NCI-H187 treated with DMSO at 0.1 percent for 48 hours (cell line): ENCODE data around the gene SDF4.

Experiments used
- DNase-seq: peaks from one replicate; lab custom pipeline; 2025; lab: John Stamatoyannopoulos, UW

SDF4 gene

DNA sequence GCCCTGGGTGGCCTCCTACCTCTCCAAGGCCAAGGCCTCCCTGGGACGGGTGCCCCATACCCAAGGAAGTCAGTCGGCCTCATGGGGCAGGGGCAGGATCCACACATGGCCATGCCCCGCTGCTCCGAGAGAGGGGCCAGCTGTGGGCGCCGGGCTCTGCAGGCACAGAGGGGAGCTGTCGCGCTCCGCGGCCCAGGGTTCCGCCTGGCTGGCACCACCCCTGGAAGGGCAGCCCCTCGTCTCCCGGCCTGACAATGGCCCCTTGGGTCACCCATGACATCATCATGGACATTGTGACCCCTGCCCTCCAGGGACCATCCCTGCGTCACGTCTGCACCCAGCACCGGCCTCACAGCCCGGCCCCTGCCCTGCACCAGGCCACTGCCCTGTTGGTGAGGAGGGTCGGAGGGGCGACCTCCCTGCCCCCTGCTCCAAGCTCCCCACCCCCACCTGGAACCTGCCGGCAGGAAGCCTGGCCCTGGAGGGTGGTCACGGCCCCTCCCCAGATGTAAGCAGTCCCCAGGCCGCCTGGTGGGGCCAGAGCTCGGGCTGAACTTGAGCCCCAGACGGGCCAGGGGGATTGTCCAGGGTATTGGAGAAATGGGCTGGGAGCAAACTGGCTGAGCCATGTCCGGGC is 52.3 kb downstream of the SDF4 start:
- DNase-seq = no peak

DNA sequence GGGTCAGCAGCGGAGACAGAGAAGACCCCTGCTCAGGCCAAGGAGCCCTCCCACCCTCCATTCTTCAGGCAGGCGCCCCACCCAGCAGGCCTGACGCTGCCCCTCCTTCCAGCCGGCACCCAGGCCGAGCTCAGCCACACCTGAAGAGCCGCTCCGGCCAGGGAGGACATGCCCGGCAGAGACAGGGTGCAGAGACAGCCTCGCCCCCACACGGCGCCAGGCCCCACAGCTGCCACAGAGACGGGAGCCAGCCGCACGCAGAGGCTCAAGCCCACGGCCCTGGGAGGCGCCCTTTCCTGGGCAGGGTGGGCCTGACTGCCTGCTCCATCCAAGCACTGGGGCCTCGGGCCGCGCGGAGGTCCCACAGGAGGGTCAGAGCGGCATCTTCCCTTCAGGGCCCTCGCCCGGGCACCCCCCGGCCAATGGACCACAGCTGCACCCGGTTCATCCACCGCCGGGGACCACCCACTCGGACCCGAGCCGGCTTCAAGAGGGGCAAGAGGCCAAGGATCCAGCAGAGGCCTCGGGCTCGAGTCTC is 52.9 kb downstream of the SDF4 start:
- DNase-seq = no peak

DNA sequence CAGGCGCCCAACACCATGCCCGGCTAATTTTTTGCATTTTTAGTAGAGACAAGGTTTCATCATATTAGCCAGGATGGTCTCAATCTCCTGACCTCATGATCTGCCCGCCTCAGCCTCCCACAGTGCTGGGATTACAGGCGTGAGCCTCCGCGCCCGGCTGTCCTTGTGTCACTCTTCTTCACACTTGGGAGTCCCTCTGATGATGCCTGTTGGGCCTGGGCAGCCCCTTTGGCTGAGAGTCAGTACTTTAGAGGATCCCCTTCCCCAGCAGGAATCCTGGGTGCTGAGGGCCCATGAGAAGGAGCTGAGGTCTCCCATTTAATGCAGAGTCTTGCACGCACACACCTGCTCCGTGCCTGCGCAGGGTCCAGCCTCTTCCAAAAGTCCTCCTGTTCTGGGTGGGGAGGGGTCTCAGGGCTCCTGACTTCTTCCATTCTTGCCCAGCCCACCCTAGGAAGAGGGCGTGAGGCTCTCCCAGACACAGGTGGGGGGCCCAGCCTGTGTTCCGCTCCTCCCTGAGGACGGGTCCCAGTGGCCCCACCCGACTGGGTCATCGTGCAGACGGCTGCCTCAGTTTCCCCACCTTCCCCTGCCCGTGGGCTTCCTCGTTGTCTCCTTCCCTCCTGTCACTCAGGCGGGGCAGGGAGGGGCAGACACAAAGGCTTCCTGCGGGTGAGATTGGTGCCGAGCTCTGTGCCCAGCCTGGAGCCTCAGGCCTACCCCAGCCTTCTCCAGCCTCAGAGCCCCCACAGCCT is 54.2 kb downstream of the SDF4 start:
- DNase-seq = no peak

DNA sequence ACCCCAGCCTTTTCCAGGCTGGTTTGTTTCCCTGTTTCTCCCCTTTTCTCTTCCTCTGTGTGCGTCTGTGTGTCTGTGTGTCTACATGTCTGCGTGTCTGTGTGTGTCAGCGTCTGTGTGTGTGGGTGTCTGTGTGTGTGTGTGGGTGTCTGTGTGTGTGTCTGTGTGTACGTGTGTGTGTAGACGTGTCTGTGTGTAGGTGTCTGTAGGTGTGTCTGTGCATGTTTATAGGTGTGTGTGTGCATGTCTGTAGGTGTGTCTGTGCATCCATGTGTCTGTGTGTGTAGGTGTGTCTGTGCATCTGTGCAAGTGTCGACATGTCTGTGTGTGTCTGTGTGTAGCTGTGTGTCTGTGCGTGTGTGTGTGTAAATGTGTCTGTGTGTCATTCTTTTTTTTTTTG is 54.9 kb downstream of the SDF4 start:
- no peak for DNase-seq

DNA sequence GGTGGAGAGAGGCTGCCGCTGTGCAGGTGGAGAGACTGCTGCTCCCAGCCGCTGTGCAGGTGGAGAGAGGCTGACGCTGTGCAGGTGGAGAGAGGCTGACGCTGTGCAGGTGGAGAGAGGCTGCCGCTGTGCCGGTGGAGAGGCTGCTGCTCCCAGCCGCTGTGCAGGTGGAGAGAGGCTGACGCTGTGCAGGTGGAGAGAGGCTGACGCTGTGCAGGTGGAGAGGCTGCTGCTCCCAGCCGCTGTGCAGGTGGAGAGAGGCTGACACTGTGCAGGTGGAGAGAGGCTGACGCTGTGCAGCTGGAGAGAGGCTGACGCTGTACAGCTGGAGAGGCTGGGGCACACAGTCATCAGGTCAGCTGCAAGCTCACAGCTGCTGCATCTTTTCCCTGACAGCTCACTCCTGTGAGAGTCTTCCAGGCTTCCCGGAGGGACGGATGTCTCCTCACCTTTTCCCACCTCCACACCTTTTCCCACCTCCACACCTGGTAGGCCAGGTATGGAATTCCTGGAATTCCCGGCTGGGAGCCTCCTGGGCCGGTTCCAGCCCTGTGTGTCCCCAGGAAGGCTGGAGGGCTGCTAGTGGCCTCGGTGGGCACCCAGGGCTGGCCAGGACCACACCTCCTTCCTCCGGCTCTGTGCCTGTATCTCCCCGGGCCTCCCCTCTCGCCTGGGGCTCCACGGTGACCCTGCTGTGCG is 55.6 kb downstream of the SDF4 start:
- DNase-seq = peak; percentile 65

DNA sequence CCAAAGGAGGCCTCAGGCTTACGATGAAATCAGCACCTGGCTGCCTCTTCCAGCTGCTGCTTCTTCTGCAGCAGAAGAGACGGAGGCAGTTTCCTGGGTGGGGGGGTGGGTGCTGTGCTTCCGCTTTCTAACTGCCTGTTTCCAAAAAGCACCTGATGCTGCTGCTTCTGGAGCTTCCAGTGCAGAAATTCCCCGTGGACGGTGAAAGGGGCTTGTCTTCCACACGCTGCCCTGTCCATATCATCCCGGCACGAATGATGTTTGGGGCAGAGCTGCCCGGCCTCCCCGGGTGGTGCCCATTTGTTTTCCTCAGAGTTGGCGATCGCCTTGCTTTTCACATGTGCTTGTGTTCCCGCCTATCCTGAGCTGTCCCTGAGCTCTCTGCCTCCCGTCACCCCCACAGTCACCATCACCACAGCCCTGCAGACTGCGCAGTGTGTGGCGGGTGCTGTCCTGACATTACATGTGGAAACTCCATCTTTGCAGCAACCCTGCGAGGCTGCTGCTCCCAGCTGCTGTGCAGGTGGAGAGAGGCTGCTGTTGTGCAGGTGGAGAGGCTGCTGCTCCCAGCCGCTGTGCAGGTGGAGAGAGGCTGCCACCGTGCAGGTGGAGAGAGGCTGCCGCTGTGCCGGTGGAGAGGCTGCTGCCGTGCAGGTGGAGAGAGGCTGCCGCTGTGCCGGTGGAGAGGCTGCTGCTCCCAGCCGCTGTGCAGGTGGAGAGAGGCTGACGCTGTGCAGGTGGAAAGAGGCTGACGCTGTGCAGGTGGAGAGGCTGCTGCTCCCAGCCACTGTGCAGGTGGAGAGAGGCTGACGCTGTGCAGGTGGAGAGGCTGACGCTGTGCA is 56.4 kb downstream of the SDF4 start:
- DNase-seq = peak; percentile 49

DNA sequence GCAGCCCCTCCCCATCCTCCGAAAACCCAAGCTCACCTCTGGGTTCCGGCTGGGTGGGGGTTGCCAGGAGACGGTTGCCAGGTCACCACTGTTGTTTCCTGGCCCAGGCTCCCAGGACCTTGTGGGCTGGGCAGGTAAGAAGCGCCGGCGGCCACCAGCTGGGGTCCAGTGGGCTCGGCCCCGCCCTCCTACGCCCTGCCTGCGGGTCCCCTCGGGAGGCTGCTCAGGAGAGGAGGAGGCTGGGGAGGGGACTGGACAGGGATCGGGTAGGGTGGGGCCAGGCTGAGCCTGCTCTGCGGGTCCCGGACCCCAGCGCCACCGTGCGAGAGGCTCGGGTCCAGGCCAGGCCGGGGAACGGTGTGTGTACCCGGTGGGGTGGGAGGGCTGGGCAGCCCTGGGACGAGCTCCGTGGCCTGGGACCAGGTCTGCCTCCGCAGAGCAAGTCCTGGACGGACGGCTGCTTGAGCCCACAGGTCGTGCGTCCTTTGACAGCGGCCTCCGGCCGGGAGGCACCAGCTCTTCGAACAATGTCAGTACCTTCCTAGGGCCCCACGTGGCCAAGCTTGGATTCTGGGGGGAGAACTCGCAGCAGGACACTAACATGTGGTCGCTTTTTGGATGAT is 57.9 kb downstream of the SDF4 start, which contains the start of gene TTLL10:
TSS of gene TTLL10 (plus strand) at position 88 of the 623 bp plus-strand sequence. CDS start 5,336 bp downstream, outside the sequence.
- DNase-seq = no peak

DNA sequence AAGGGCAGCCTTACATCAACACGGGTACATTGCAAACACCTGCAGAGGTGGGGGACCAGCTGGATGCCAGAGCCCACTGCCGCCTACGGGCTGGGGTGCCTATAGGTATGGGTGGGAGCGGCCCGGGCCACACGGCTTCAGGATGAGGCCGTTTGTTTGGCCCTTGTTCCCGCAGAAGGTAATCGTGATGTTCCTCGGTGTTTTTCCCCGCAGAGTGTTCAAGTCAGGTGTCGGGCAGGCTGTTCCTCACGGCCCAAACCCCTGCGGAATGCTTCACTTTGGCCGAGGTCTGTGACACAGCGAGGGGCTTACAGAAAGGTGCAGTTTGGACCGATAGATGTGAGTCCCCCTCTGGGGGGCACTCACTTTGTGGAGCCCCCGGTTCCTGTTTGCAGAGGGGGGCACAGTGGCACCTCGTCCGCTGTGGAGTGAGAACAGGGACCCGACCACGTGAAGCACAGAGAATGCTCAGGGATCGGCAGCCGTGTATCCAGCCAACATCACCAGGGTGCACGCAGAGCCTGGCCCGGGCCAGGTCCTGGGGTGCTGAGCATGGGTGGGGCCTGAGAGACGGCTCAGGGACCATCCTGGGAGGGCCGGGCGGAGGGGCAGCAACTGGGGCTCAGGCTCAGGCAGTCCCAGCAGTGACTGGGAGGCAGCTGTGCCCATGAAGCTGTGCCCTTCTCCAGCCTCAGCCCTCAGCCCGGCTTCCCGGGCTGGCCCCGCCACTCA is 58.6 kb downstream of the SDF4 start:
- DNase-seq = no peak

DNA sequence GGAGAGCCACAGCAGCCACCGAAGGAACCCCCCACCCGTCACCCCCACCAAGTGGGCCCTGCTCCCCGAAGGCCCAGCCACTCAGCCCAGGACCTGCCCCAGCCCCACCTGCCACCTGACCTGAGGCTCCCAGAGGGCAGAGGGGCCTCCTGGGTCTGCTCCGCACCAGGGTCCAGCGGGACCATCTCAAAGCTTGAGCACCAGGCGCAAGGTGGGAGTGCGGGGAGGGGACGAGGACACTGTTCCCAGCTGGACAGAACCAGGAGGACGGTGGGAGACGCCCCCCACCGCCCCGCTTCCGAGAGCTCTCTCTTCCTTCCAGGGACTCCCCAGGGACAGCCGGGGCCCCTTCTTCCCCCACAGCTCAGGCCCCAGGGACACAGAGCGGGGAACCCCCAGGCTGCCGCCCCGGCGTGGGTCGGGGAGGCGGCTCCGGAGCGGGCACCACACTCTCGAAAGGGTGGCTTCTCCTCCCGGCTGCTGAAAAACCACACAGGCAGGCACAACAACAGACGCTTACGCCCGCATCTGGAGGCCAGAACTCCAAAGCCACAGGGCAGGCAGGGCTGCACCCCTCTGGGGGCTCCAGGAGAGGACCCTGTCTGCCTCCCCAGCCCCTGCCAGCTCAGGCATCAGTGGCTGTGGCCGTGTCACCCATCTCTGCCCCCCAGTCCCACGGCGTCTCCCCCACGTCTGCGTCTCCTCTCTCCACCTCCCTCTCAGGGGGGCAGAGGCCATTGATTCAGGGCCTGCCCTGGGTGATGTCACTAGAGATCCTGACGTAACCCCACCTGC is 60.1 kb downstream of the SDF4 start:
- no peak for DNase-seq

DNA sequence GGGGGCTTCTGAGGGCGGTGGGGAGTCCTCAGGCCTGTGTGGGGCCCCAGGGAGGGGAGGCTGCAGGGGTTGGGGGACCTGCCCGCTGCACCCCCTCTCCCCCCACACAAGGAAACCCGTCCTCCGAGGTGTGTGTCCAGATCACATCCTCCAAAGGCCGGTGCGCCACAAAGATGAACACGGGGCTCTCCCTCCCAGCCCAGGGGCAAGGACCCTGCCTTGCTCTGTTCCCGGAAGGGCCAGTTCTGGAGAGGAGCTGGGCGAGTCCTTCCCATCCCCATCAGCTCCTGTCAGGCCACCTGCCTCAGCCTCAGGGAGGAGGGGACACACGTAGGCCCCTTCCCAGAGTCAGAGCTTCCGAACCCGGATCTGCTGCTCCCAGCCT is 60.6 kb downstream of the SDF4 start:
- no peak for DNase-seq

DNA sequence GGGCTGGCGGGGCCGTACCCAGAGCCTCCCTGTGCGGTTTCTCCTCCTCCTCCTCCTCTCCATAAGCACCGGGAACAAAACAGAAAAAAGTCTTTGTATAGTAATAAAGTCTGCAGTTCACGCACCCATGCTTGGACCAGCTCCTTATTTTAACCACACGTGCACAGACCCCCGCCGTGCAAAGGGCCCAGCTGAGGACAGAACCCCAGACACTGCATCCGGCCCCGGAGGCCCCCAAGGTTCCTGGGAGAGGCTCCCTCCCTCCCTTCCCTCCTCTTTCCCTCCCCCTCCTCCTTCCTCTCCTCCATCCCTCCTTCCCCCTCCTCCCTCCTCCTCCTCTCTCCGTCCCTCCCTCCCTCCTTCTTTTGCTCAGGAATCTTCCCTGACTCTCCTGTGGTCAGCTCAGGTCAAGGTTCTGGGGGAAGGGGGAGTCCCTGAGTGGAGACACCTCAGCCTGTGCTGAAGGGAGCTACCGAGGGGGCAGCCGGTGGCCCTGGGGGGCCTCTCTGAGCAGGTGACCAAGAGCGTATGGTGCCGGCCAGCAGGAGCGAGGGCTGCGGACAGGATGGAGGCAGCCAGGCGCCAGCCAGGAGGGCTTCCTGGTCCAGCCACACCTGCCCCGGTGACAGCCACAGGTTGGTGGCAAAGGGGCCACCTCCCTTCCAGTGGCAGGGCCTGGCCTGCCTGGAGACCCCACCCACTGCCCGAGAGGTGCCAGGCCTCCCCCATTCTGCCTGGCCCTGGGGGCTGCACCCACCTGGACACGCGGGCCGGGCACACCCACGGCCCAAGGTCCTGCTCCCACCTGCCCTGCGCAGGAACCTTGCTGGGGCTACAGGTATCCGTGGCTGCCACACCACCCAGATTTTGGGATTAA is 61.3 kb downstream of the SDF4 start:
- no peak for DNase-seq

DNA sequence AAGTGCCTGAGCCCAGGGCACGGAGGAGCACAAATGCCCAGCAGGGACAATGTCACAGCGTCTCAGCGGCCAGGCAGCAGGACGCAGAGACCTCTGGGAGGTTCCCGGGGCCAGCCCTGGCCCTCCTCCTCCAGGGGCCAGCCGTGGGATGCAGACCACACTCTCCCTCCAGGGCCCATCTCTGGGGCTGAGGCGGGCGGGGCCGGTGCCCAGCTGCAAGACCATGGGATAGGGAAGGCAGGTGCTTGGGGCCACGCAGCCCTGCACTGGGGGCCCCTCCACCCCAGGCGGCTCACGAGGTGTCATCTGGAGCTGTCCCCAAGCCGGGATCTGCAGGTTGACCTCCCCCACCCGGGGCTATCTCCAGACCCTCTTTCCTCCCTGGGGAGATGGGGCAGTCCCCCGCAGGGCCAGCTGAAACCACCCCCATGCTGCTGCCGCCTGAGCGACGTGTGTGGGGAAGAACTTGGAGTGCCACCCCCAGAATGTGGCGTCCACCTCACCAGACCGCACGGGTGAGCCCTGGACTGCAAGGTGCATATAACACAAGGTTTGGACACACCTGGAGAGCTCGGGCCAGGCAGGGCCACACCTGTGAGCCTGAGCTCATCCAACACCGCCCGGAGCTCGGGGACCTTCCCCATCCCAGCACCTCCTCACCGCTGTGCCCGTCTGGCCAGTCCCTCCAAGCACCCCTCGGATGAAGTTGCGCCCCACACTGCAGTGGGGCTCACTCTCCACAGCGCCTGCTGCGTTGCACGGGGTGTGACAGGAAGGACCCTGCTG is 62.2 kb downstream of the SDF4 start:
- DNase-seq = no peak

DNA sequence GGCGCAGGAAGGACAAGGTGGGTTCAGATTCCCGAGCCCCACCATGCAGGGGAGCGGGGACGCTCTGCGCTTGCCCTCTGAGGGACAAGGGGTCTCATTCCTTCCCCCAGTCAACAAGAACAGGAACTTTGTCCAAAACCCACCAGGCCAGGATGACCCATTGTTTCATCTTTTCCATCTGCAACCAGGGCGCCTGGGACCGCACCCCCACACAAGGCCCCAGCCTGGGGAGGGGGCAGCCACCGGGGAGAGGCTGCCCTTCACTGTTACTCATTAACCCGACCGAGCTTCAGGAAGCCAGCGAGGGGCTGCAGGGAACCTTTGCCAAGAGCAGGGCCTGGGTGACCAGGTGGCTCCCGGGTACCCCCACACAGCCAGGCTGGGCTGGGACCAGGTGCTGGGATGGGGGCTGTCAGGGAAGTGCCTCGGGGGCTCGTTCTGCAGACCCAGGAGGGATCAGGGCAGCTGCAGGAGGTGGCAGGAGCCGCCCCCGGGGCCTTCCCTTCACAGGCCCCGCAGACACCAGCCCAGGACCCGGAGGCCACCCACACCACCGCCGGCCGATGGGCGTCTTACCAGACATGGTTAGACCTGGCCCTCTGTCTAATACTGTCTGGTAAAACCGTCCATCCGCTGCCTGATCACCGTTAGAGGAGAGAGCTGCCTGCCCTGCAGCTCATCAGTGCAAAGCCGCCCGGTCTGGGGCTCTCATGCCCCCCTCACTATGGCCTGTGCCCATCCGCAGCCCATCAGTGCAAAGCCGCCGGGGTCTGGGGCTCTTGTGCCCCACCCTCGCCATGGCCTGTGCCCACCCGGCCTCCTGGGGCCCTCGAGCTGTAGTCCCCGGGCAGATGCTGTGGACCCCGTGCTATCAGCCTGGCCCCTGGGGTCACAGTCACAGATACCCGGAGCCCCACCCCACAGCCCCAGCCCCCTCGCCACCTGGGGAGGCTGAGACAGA is 63.1 kb downstream of the SDF4 start:
- DNase-seq = no peak

DNA sequence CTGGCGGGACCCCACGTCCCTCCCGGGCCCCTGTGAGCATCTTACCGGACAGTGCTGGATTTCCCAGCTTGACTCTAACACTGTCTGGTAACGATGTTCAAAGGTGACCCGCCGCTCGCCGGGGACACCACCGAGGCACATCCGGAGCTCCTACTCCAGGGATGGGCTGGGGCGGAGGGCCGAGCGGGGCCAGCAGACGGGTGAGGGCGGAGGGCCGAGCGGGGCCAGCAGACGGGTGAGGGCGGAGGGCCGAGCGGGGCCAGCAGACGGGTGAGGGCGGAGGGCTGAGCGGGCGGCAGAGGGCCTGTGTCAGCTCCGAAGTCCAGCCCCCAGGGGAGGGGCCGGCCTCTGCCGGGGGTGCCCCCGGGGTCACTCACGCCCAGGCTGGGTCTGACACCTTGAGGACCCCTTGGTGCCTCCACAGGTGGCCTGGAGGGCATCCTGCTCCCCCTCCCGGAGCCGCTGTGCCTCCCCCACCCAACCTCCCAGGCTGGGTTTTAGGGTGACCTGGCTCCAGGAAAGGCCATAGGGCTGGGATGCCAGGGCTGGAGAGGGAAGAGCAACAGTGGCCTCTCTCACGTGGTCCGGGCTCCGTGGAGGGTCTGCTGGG is 63.9 kb downstream of the SDF4 start:
- no peak for DNase-seq

DNA sequence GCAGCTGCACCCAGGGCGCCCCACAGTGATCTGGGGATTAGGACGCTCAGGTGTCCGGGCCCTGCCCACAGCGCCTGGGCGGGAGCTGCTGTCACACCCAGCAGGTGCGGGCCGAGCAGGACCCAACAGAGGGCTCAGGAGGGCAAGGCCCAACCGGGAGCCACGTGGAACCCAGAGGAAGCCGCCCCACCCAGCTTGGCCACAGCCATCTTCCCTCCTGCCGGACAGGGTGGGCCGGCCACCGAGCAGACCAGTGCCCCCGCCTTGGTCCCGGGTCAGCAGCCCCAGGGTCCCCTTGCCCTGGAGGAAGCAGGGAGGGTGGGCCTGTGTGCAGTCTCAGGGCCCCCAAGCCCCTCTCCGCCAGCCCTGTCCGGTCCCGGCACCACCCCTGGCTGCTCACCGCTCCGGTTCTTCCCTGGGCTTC is 64.4 kb downstream of the SDF4 start:
- no peak for DNase-seq
